Gastroesophageal sphincter (tissue), 4 donors: Measurements from ENCODE around the gene NKAIN4. TPM values are rescaled to one million over a fixed set of nuclear protein-coding genes. Genes with fewer than 3 reads are reported as not detected.

ENCODE experiments used
- ATAC-seq: fragments of 150-250 bp; one replicate; pipeline ENCODE4 v1.9.1; 2016; ENCODE audit warnings: mild to moderate bottlenecking, moderate library complexity
- H3K27ac ChIP-seq, 4 donors: fragments of 200-600 bp; sonication (generic) in 3 of 4; 1 replicate in 3 of 4; 2 replicates in 1 of 4; pipeline ENCODE4 v1.5.1; 2016 to 2019
- H3K27me3 ChIP-seq: fragments of 200-600 bp; sonication (generic); one replicate; pipeline ENCODE4 v1.5.1; 2019
- H3K36me3 ChIP-seq, 2 donors: fragments of 200-600 bp; sonication (generic); one replicate each; pipeline ENCODE4 v1.5.1; 2019; ENCODE audit warnings: control low read depth in 1 of 2
- H3K4me1 ChIP-seq, 3 donors: fragments of 200-600 bp; sonication (generic); 1 replicate in 2 of 3; 2 replicates in 1 of 3; pipeline ENCODE4 v1.5.1; 2016 to 2019; ENCODE audit warnings: control low read depth in 2 of 3
- H3K4me3 ChIP-seq, 2 donors: fragments of 200-600 bp; sonication (generic); one replicate each; pipeline ENCODE4 v1.5.1; 2019; ENCODE audit warnings: mild to moderate bottlenecking in 1 of 2, moderate library complexity in 1 of 2
- H3K9me3 ChIP-seq, 3 donors: fragments of 200-600 bp; sonication (generic); one replicate each; pipeline ENCODE4 v1.5.1; 2017 to 2019; ENCODE audit warnings: control low read depth in 2 of 3
- CTCF ChIP-seq, 4 experiments: fragments of 200-600 bp in 2 of 4; fragments of 450-650 bp in 2 of 4; sonication (generic) in 1 of 4; IDR thresholded peaks; one replicate each; pipeline ENCODE4 v1.5.1; 2017 to 2019; ENCODE audit warnings: antibody characterized with exemption in 4 of 4, mild to moderate bottlenecking in 2 of 4, moderate library complexity in 2 of 4
- EP300 ChIP-seq: sonication (generic); formaldehyde crosslinking; IDR thresholded peaks from one replicate; pipeline ENCODE4 v1.6.1; 2017; ENCODE audit warnings: antibody characterized with exemption, mild to moderate bottlenecking
- POLR2A ChIP-seq, 2 donors: fragments of 450-650 bp; IDR thresholded peaks; one replicate each; pipeline ENCODE4 v1.6.1; 2017; ENCODE audit warnings: antibody characterized with exemption in 2 of 2, mild to moderate bottlenecking in 2 of 2, moderate library complexity in 1 of 2
- POLR2AphosphoS5 ChIP-seq: sonication (generic); formaldehyde crosslinking; IDR thresholded peaks from one replicate; pipeline ENCODE4 v1.6.1; 2017; ENCODE audit warnings: antibody characterized with exemption
- WGBS, 2 donors: methylation state at CpG; one replicate each; pipeline ENCODE4 v1.1.5; 2018; ENCODE audit warnings: low coverage in 1 of 2; 5-methylcytosine and 5-hydroxymethylcytosine counted together
- total RNA-seq, 4 donors: library from RNA; depleted of rRNA; stranded (reverse); fragments of >200 nt; gene quantifications; one replicate each; pipeline ENCODE4 v1.1.0, GENCODE V29; 2016

The NKAIN4 gene
- total RNA-seq, 4 donors from 2014 or later = 2.3 TPM; not detected in 3

GRCh38 chr20:63244468-63244867 lies 9.8 kb downstream of the NKAIN4 start:
- no peaks in the 10 kb centered on the region for H3K9me3 ChIP-seq
- H3K27ac ChIP-seq = no peak overlapping the region
- H3K36me3 ChIP-seq = no peaks in the 10 kb centered on the region
- peaks cover 80% of the 10 kb centered on the region for H3K27me3 ChIP-seq
- H3K4me1 ChIP-seq = no peaks in the 10 kb centered on the region
- ATAC-seq = no peak
- WGBS, 2 donors = no CpG with 5 or more reads among the region's 10 CpGs
- TF ChIP-seq CTCF (IDR thresholded peaks at IDR 0.05) = no peak
- H3K4me3 ChIP-seq = no peak overlapping the region

GRCh38 chr20:63243604-63244247 lies 10.5 kb downstream of the NKAIN4 start:
- H3K27me3 ChIP-seq = peaks cover 80% of the 10 kb centered on the region
- WGBS, 2 donors = no CpG with 5 or more reads among the region's 25 CpGs

GRCh38 chr20:63242736-63243135 lies 11.5 kb downstream of the NKAIN4 start:
- no peak overlapping the region for H3K27ac ChIP-seq
- no peak for TF ChIP-seq POLR2AphosphoS5
- TF ChIP-seq POLR2A (IDR thresholded peaks at IDR 0.05) = no peak
- no peak for TF ChIP-seq CTCF (IDR thresholded peaks at IDR 0.05)
- TF ChIP-seq EP300 = no peak
- H3K4me1 ChIP-seq = no peaks in the 10 kb centered on the region
- no peak for ATAC-seq
- 70 to 100% methylated on average over 4 of the region's 21 CpGs for WGBS, 2 donors
- no peaks in the 10 kb centered on the region for H3K9me3 ChIP-seq
- no peaks in the 10 kb centered on the region for H3K36me3 ChIP-seq
- peaks cover 79% of the 10 kb centered on the region for H3K27me3 ChIP-seq
- no peak overlapping the region for H3K4me3 ChIP-seq

More at GRCh38 chr20:63243604-63244247, 10.5 kb downstream of the NKAIN4 start:
- Histone ChIP-seq H3K36me3 (no peaks in the 10 kb centered on the region), H3K27ac (no peak overlapping the region), H3K4me1 (no peaks in the 10 kb centered on the region), H3K4me3 (no peak overlapping the region), H3K9me3 (no peaks in the 10 kb centered on the region)
- no peak for ATAC-seq
- TF ChIP-seq POLR2A (IDR thresholded peaks at IDR 0.05) (no peak), EP300 (no peak), CTCF (IDR thresholded peaks at IDR 0.05) (no peak), POLR2AphosphoS5 (no peak)

- H3K27me3 ChIP-seq = peaks cover 79% of the 10 kb centered on the region
- no peak for TF ChIP-seq POLR2AphosphoS5
- TF ChIP-seq POLR2A (IDR thresholded peaks at IDR 0.05) = no peak
- TF ChIP-seq CTCF (IDR thresholded peaks at IDR 0.05) = no peak
- no peak for TF ChIP-seq EP300
- 29% methylated on average over 1 of the region's 11 CpGs; no CpG with 5 or more reads in 1 of the 2 donors for WGBS, 2 donors
These were observed 13.0 kb downstream of the NKAIN4 start for GRCh38 chr20:63241272-63241671.

GRCh38 chr20:63240004-63240403 lies 14.3 kb downstream of the NKAIN4 start:
- WGBS, 2 donors = no CpG with 5 or more reads among the region's 11 CpGs
- Histone ChIP-seq H3K27me3 (peaks cover 82% of the 10 kb centered on the region), H3K4me1 (no peaks in the 10 kb centered on the region), H3K9me3 (no peaks in the 10 kb centered on the region), H3K4me3 (no peak overlapping the region), H3K36me3 (no peaks in the 10 kb centered on the region), H3K27ac (no peak overlapping the region)
- TF ChIP-seq CTCF (IDR thresholded peaks at IDR 0.05) (no peak), EP300 (no peak), POLR2AphosphoS5 (no peak), POLR2A (IDR thresholded peaks at IDR 0.05) (no peak)
- ATAC-seq = no peak

More at GRCh38 chr20:63241272-63241671, 13.0 kb downstream of the NKAIN4 start:
- Histone ChIP-seq H3K4me1 (no peaks in the 10 kb centered on the region), H3K27ac (no peak overlapping the region), H3K9me3 (no peaks in the 10 kb centered on the region), H3K36me3 (no peaks in the 10 kb centered on the region), H3K4me3 (no peak overlapping the region)
- no peak for ATAC-seq
